ENCODE measurements around the gene SH3BGRL2.
"Not testable (repeated sequence)": the region's sequence is repeated elsewhere in the genome, so short reads cannot be mapped to it uniquely, and the experiment has no call there.

The SH3BGRL2 gene

DNA sequence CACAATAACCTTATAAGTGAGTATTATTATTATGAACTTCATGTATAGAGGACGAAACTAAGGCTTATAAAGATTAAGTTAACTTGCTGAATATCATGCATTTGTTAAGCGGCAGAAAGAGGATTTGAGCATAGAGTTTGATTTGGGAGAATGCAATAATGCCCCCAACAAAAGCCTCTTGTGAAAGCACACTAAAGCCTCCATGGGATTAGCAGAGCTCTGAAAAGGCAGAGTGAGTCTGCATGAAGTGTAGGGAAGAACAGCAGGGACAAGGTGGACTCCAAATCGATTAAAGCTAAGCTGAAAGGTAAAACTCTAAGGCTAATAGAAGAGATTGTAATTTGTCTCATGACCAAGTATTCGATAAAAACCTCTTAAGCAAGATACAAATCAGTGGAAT lies 100.3 kb downstream of the SH3BGRL2 start:
- no peaks in the 10 kb centered on the region for H3K4me1 ChIP-seq (ENCODE audit: control insufficient read depth, insufficient read depth, low read length)
- no peak overlapping the region for H3K4me3 ChIP-seq (ENCODE audit: low read length)
- no peaks in the 10 kb centered on the region for H3K9me3 ChIP-seq (replicated peaks; ENCODE audit: low read length)
- H3K9ac ChIP-seq (ENCODE audit: low read depth, low read length): no peak overlapping the region
- no peak overlapping the region for H3K4me2 ChIP-seq (ENCODE audit: low read length)
- peaks cover 25% of the 10 kb centered on the region for H3K27me3 ChIP-seq (ENCODE audit: control insufficient read depth, insufficient read depth, low read length)
- H3K36me3 ChIP-seq (ENCODE audit: insufficient read depth, low read length): no peaks in the 10 kb centered on the region

DNA sequence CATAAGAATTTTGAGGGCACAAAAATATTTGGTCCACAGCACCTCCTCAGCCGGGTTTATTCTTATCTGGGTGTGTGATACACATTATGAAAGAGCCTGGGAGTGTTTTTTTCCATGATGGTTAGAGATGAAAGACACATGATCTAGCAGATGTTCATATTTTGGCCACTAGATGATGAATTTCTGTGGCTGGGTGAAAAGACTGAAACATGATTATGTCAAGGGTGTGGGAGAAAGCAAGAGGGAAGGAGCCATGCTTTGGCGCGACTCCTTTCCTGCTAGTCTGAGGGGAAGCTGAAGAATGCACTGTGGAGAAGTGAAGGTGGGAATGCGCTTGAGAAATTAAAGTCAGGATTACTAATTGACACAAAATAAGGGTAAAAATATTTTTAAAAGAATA lies 102.3 kb downstream of the SH3BGRL2 start:
- H3K9me3 ChIP-seq (replicated peaks; ENCODE audit: low read length): no peaks in the 10 kb centered on the region

DNA sequence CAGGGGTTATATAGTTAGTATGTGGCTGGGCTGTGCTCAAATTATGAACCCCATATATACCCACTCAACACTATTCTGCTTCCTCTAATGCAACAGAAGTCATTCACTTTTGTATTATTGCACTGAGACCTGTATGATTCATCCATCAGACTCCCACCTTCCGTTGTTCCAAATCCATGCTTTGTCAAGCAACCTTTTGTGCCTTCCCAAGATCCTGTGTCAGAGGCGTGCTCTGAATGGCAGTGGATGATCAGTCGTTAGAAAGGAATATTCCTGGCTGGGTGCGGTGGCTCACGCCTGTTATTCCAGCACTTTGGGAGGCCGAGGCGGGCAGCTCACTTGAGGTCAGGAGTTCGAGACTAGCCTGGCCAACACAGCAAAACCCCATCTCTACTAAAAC lies 103.2 kb downstream of the SH3BGRL2 start:
- no peaks in the 10 kb centered on the region for H3K9me3 ChIP-seq (replicated peaks; ENCODE audit: low read length)
- peaks cover 25% of the 10 kb centered on the region for H3K27me3 ChIP-seq (ENCODE audit: control insufficient read depth, insufficient read depth, low read length)
- H3K4me1 ChIP-seq (ENCODE audit: control insufficient read depth, insufficient read depth, low read length): no peaks in the 10 kb centered on the region
- no peak overlapping the region for H3K9ac ChIP-seq (ENCODE audit: low read depth, low read length)
- H3K36me3 ChIP-seq (ENCODE audit: insufficient read depth, low read length): no peaks in the 10 kb centered on the region
- H3K4me2 ChIP-seq (ENCODE audit: low read length): no peak overlapping the region
- no peak overlapping the region for H3K4me3 ChIP-seq (ENCODE audit: low read length)

More for the DNA sequence above, 102.3 kb downstream of the SH3BGRL2 start:
- peaks cover 25% of the 10 kb centered on the region for H3K27me3 ChIP-seq (ENCODE audit: control insufficient read depth, insufficient read depth, low read length)
- H3K9ac ChIP-seq (ENCODE audit: low read depth, low read length): no peak overlapping the region
- no peaks in the 10 kb centered on the region for H3K36me3 ChIP-seq (ENCODE audit: insufficient read depth, low read length)
- no peak overlapping the region for H3K4me2 ChIP-seq (ENCODE audit: low read length)
- H3K4me1 ChIP-seq (ENCODE audit: control insufficient read depth, insufficient read depth, low read length): no peaks in the 10 kb centered on the region
- H3K4me3 ChIP-seq (ENCODE audit: low read length): no peak overlapping the region

DNA sequence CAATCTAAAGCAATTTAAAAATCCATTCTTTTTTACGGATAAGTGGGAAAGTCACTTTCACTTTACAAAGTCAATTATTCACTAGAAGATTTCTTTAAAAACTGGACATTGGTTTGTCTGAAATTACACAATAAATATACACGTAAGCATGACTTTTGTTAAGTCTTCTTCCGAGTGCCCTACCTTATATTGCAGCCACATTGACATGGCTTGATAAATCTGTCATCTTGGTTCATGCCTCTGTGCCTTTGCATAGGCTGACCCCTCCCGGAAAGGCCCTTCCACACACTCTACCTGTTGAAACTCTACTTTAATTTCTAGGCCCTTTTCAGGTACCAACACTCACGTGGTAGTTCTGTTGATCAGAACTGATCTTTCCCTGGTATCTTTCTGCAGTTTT lies 104.1 kb downstream of the SH3BGRL2 start:
- Histone ChIP-seq H3K9ac (ENCODE audit: low read depth, low read length) (no peak overlapping the region), H3K9me3 (replicated peaks; ENCODE audit: low read length) (no peaks in the 10 kb centered on the region), H3K36me3 (ENCODE audit: insufficient read depth, low read length) (no peaks in the 10 kb centered on the region), H3K4me3 (ENCODE audit: low read length) (no peak overlapping the region), H3K27me3 (ENCODE audit: control insufficient read depth, insufficient read depth, low read length) (peaks cover 19% of the 10 kb centered on the region), H3K4me1 (ENCODE audit: control insufficient read depth, insufficient read depth, low read length) (no peaks in the 10 kb centered on the region), H3K4me2 (ENCODE audit: low read length) (no peak overlapping the region)

DNA sequence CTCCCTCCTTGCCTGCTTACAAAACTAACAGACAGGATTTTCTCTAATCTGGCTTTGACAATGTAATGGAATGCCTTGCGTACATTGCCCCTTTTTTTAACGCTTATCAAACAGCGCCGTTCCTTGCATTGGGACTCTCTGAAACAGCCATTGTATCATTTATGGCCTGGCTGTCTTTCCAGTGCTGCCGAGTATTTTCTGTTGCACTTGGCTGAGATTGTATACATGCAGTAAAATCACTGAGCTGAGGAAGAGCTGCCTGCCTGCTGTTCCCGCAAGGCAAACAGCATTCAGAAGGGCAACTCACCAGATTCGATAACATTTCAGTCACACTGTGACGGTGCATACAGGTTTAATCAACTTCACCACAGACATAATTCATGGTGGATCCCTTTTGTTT lies 106.0 kb downstream of the SH3BGRL2 start:
- no peak overlapping the region for H3K4me2 ChIP-seq (ENCODE audit: low read length)
- no peaks in the 10 kb centered on the region for H3K9me3 ChIP-seq (replicated peaks; ENCODE audit: low read length)
- H3K4me1 ChIP-seq (ENCODE audit: control insufficient read depth, insufficient read depth, low read length): no peaks in the 10 kb centered on the region
- H3K36me3 ChIP-seq (ENCODE audit: insufficient read depth, low read length): no peaks in the 10 kb centered on the region
- no peak overlapping the region for H3K4me3 ChIP-seq (ENCODE audit: low read length)
- H3K27me3 ChIP-seq (ENCODE audit: control insufficient read depth, insufficient read depth, low read length): peaks cover 6% of the 10 kb centered on the region
- no peak overlapping the region for H3K9ac ChIP-seq (ENCODE audit: low read depth, low read length)

DNA sequence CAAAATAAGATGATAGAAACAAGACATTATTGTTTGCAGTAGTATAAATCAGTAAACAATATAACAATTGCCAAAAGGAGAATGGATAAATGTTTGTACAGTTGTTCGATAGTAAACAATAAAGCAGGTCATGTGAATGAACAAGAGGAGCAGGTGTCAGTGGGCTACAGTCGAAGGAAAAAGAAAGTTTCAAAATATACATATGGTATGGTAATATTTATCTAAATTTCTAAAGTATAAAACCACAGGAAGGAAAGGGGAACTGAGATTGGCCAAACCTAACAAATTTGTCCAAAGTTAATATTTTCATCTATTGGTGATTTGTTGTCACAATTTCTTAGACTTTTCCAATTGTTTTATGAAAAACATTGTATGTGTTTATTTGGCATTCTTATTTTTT lies 110.9 kb downstream of the SH3BGRL2 start:
- Histone ChIP-seq H3K9me3 (replicated peaks; ENCODE audit: low read length) (no peaks in the 10 kb centered on the region), H3K4me3 (ENCODE audit: low read length) (no peak overlapping the region), H3K36me3 (ENCODE audit: insufficient read depth, low read length) (no peaks in the 10 kb centered on the region), H3K9ac (ENCODE audit: low read depth, low read length) (no peak overlapping the region), H3K4me1 (ENCODE audit: control insufficient read depth, insufficient read depth, low read length) (no peaks in the 10 kb centered on the region), H3K27me3 (ENCODE audit: control insufficient read depth, insufficient read depth, low read length) (no peaks in the 10 kb centered on the region), H3K4me2 (ENCODE audit: low read length) (no peak overlapping the region)

DNA sequence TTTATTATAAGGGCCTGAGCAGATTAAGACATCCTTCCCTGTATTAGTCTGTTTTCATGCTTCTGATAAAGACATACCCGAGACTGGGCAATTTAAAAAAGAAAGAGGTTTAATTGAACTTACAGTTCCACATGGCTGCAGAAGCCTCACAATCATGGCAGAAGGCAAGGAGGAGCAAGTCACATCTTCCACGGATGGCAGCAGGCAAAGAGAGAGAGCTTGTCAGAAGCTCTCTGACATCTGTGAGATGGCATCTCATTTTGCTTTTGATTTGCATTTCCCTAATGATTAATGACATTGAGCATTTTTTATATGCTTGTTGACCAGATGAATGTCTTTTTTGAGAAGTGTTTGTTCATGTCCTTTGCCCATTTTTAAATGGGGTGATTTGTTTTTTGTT lies 114.2 kb downstream of the SH3BGRL2 start:
- H3K9ac ChIP-seq (ENCODE audit: low read depth, low read length); H3K9me3 ChIP-seq (replicated peaks; ENCODE audit: low read length); H3K4me3 ChIP-seq (ENCODE audit: low read length); H3K27me3 ChIP-seq (ENCODE audit: control insufficient read depth, insufficient read depth, low read length); H3K36me3 ChIP-seq (ENCODE audit: insufficient read depth, low read length); H3K4me2 ChIP-seq (ENCODE audit: low read length); H3K4me1 ChIP-seq (ENCODE audit: control insufficient read depth, insufficient read depth, low read length): not testable (repeated sequence)

DNA sequence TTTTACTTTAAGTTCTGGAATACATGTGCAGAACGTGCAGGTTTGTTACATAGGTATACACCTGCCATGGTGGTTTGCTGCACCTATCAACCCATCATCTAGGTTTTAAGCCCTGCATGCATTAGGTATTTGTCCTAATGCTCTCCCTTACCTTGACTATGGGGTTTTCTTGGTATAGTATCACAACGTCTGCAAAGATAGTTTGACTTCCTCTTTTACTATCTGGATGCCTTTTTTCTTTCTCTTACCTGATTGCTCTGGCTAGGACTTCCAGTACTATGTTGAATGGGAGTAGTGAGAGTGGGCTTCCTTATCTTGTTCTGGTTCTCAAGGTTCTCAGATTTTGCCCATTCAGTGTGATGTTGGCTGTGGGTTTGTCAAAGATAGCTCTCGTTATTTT lies 115.2 kb downstream of the SH3BGRL2 start:
- H3K4me2 ChIP-seq (ENCODE audit: low read length); H3K27me3 ChIP-seq (ENCODE audit: control insufficient read depth, insufficient read depth, low read length); H3K4me1 ChIP-seq (ENCODE audit: control insufficient read depth, insufficient read depth, low read length); H3K4me3 ChIP-seq (ENCODE audit: low read length); H3K9ac ChIP-seq (ENCODE audit: low read depth, low read length); H3K36me3 ChIP-seq (ENCODE audit: insufficient read depth, low read length); H3K9me3 ChIP-seq (replicated peaks; ENCODE audit: low read length): not testable (repeated sequence)

DNA sequence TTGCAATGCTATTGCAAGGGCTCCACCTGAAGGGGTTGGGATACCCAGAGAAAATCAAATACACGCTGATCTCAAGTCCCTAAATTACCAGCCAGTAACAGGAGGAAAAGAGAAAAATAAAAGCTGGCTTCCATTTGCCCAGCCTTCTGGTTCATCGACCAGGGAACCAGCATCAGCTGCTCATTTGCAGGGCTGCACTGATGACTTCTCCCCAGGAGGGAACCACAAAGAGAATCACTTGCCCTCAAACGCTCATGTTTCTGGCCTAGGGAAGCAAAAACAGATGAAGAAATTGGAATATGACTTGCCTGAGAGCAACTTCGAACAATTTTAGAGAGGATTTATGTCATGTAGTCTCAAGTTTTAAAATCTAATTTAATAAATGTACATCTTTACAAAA lies 119.7 kb downstream of the SH3BGRL2 start:
- Histone ChIP-seq H3K27me3 (ENCODE audit: control insufficient read depth, insufficient read depth, low read length) (peaks cover 28% of the 10 kb centered on the region), H3K4me2 (ENCODE audit: low read length) (no peak overlapping the region), H3K4me1 (ENCODE audit: control insufficient read depth, insufficient read depth, low read length) (no peaks in the 10 kb centered on the region), H3K9me3 (replicated peaks; ENCODE audit: low read length) (no peaks in the 10 kb centered on the region), H3K9ac (ENCODE audit: low read depth, low read length) (no peak overlapping the region), H3K4me3 (ENCODE audit: low read length) (no peak overlapping the region), H3K36me3 (ENCODE audit: insufficient read depth, low read length) (no peaks in the 10 kb centered on the region)
